Bone marrow (tissue), 2 donors: Measurements from ENCODE around the gene APP.

Source experiments
- DNase-seq, 2 donors: peaks; one replicate each; lab custom pipeline; 2025; lab: John Stamatoyannopoulos, UW

Gene APP

DNA sequence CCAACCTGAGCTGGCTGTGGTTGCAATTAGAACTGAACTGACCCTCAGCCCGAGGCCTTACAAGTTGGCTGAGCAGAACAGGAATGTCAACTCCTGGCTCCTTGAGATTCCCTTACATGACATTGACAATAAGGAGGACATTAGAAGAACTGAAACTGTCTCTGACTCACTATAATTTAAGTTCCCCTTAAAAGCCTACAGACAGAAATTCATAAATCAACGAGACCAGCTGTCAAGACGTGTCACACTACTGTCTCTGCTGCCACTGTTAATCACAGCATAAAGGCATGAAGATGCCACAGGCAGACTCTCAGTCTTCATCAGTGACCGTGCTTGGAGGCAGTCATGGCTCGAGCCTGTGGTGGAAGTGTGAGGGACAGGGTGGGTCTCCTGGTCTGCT is 267.0 kb downstream of the APP start:
- peak; percentile 11 to 97 for DNase-seq

GRCh38 chr21:25901330-25901979 is 269.1 kb downstream of the APP start:
- no peak for DNase-seq

DNA sequence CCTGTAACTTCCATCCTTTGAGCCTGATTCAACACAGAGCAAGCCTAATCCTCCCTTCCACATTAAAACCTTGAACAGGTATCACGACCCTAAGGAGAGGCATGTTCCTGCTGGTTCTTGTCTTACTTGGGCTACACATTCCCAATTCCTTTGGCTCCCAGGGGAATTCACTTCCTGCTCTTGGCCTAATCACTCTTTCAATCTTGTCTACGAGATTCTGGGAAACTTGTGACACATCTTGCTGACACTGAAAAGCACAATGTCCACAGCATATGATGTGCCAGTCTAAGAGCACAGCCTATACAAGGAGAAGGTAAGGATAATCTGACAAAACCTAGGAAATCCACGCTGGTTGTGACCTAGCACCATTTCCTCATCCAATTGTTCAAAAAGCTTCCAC is 271.9 kb downstream of the APP start:
- no peak for DNase-seq

DNA sequence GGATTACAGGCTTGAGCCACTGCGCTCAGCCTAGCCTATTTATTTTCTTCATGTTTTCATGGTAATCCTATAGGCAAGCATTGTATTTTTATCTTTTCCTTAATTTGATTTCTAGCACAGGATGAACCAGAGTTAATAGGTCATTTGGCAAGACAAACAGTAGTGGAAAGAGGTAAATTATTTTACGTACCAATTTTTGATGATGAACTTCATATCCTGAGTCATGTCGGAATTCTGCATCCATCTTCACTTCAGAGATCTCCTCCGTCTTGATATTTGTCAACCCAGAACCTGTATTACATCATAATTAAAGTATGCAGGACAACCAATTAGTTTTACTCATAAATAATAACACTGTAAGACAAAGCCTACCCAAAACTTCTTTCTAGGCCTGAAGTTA is 273.2 kb downstream of the APP start:
- no peak for DNase-seq

DNA sequence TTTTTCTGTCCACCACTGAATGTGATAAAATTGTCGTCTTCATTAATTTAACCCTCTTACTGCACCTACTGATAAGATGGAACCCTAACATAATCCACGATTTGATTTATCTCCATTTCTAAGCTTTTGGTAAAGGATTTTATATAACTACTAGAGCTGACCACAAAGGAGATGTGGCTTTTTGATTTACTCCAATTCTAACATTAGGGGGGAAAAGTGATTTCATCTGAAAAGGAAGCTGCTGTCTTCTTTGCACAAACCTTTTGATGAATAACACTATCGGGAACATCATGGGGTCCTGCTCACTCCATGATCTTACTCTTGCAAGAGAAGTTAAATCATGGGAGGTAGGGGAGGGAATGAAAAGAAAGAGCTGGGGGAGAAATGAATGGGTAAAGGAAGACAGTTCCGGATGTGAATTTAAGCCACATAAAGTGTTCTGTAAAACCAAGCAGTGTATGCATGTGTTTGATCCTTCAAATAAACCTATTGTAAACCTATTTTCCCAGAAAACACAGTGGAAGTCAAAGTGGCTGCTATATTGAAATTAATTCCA is 274.0 kb downstream of the APP start:
- no peak for DNase-seq

DNA sequence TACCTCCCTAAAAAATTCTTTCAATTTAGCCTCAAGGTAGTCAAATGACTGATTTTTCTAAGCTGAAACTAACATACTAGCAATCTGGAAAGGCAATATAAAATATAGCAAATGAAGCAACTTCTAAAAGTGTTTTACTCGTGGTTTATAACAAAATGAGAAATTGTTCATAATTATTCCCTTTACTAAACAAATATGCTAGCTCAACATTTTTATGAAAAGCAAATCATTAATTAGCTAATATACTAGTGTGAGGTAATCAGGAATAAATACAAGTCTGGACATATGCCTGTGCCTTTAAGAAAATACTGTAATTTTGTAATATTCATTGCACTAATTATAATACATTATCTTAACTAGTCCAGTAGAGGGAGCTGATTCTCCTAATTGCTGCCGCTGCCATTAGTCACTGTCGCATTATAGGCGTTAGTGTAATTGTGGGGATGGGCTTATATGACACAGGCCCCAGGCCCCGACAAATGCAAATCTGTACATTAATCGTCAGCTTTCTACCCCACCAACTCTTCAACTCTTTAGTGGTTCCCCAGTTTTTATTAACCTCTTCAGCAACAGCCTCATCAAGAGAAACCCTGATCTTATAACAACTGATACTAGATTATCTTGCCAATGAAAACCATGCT is 274.9 kb downstream of the APP start:
- peak in 1 of 2 donors; percentile 35 for DNase-seq

DNA sequence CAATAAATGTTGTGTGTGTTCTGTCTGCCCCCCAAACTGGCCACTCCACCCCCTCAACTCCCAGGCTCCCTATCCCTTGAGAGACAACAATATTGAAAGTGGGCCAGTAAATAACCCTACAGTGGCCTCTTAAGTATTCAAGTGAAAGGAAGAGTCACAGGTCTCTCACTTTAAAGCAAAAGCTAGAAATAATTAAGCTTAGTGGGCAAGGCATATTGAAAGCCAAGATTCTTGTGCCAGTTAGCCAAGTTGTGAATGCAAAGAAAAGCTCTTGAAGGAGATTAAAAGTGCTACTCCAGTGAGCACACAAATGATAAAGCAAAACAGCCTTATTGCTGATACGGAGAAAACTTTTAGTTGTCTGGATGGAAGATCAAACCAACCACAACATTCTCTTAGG is 277.4 kb downstream of the APP start:
- DNase-seq = no peak

DNA sequence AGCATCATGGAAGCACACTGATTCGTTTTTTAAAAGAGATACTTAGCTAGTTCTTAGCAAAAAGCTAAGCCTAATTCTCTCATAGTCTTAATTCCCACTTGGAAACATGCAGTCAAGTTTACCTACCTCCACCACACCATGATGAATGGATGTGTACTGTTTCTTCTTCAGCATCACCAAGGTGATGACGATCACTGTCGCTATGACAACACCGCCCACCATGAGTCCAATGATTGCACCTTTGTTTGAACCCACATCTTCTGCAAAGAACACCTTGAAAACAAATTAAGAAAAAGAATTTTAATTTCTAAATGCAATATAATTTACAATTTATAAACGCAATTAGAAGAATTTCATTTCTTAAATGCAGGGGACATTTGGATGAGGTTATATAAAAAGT is 279.0 kb downstream of the APP start:
- no peak for DNase-seq

GRCh38 chr21:25890001-25890400 is 280.6 kb downstream of the APP start:
- no peak for DNase-seq

DNA sequence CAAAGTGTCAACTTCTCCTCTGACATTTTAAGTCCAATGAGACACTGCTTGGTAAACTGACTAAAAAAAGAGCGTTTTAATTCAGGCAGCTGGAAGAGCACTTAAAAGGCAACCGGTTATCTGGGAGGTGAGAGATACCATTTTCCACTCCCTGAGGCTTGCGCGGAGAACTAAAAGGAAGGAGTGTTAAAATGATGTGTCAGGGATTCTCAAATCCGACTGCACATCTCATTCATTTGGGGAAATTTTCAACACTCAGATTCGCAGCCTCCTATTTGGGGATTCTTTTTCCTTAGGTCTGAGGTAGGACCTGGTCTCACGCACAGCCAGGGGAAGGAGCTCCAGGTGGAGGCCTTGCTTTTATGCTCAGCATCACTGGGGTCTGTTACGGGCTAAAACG is 281.9 kb downstream of the APP start:
- no peak for DNase-seq

- no peak for DNase-seq
These were observed 282.8 kb downstream of the APP start for GRCh38 chr21:25887646-25888306.

- DNase-seq = no peak
These were observed 283.4 kb downstream of the APP start for GRCh38 chr21:25887166-25887565.

GRCh38 chr21:25885880-25886279 is 284.7 kb downstream of the APP start:
- no peak for DNase-seq

DNA sequence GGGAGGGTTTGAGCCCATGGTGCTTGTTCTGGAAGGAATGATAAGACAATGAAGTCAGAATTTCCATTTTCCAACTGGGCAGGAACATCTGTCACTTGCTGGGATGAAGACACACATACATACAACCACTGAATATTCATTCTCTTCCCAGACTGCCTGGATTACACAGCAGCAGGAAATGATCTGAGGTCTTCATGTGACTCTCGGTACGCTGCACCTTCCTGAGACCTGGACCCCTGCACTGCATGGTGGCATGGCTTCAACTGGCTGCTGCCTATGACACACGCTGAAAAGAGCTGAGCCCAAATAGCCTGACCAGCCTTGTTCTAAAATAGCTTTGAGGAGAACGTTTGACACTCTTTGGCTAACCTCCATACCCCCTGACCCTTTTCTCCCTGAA is 285.2 kb downstream of the APP start:
- no peak for DNase-seq

DNA sequence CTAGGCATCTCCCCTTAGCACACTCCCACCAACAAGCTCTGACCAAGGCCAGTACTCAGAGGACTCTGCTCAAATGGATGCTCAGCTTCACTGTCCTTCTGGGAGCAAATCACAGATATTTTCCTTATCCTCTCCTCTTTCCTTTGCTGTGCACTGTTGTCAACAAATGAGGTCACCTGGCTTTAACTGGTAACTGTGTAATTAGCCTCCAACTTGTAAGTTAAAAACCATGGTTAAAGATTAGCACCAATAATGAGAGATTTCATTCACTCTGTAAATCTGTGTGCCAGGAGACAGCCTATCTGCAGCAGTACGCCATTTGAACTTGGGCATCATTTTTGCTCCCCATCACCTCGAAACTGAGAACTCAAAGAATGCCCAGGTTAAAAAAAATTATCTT is 286.3 kb downstream of the APP start:
- DNase-seq = no peak

DNA sequence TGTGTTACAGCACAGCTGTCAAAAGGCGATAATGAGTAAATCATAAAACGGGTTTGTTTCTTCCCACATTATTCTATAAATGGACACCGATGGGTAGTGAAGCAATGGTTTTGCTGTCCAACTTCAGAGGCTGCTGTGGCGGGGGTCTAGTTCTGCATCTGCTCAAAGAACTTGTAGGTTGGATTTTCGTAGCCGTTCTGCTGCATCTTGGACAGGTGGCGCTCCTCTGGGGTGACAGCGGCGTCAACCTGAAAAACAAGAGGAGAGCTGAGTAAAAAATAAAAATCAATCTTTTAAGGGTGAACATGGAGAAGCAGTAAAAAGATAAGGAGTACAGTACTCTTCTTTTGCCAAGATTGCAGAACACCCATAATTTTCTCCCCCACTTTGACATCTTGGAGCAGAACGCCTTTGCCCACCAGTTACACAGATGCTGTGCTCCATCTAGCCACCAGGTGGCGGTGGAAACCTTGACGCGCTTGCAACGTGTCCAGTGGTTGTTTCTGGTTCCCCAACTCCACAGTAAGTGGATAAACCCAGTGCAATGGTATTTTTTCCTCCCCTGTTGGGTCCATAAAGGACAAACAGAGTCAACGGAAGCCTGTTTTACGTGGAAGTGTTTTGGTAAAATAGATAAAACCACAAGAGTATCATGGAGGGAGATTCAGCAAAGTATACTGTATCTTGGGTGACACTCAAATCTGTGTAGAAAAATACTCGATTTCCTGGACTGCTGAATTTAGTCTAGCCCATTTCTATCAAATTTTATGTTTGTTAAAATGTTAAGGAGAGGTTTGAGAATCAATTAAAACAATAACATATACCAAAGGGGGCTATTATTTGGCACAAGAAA is 288.8 kb downstream of the APP start:
- peak; percentile 12 to 38 for DNase-seq

DNA sequence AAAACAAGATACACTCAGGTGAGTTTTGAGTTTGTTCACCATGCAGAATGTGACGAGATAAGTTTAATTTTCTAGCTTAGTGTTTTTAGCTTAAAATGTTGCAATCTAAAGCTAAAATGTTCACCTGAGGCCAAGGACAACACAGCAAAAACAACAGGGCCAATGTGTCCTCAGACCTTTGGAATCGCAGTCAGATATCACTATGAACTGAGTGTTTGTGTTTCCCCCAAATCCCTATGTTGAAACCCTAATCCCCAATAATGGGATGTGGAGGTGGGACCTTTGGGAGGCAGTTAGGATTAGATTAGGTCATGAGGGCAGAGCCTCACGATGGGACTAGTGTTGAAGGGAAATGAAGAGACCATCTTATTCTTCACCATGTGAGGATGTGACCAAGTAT is 291.4 kb downstream of the APP start:
- no peak for DNase-seq

DNA sequence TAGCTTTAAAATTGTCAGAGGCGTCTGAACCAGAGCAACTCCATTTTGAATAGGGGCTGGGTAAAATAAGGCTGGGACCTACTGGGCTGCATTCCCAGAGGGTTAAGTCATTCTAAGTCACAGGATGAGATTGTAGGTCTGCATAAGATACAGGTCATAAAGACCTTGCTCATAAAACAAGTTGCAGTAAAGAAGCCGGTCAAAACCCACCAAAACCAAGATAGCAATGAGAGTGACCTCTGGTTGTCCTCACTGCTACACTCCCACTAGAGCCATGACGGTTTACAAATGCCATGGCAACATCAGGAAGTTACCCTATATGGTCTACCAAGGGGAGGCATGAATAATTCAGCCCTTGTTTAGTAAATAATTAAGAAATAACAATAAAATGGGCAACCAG is 292.2 kb downstream of the APP start:
- no peak for DNase-seq

GRCh38 chr21:25872271-25872670 is 298.3 kb downstream of the APP start:
- DNase-seq = no peak

DNA sequence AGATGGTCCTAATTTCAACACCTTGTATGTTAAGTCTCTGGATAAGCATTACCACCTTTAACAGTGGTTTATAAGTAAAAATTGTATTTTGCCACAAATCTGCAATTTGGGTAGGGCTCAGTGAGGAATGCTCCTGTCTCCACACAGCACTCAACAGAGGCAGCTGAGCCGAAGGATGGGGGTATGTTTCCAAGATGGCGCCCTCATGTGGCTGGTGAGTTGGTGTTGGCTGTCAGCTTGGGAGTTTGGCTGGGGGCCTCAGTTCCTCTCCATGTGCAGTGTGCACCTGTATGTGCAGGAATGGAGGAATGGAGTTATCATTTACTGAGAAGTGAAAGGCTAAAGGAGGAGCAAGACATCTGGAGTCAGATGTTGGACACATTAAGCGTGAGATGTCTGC is 299.0 kb downstream of the APP start:
- DNase-seq = no peak

DNA sequence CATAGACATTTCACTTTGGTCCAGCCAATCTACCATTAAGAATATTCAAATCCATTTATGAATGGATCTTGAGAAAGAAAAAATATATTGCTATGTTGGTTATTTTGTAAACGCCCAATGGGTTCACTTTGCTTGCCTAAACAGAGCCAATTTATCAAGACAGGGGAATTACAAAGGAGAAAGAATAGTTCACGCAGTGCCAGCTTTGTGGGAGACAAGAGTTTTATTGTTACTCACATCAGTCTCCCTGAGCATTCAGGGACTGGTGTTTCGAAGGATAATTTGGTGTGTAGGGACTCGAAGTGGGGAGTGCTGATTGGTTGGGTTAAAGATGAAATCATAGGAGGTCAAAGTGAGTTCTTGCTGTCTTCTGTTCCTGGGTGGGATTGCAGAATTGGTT is 300.5 kb downstream of the APP start:
- DNase-seq = no peak

DNA sequence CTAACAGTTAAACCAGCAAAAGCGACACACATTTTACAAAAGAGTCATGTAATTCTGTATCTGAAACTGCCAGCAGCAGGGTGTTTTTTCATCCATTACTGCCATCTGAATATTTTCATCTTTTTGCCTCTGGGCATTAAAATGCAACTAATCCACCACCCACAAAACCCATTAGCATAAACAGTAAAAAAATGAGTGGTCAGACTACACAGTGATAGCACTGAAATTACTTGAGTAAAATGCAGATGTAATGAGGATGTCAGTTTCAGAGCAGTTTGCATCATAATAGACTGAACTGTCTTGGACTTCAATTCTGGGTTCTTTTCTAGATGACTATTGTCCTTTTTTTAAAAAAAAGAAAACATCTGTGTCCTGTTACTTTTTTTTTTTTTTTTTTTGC is 303.5 kb downstream of the APP start:
- no peak for DNase-seq
